ENCODE data around the gene TOP3B.

DNA sequence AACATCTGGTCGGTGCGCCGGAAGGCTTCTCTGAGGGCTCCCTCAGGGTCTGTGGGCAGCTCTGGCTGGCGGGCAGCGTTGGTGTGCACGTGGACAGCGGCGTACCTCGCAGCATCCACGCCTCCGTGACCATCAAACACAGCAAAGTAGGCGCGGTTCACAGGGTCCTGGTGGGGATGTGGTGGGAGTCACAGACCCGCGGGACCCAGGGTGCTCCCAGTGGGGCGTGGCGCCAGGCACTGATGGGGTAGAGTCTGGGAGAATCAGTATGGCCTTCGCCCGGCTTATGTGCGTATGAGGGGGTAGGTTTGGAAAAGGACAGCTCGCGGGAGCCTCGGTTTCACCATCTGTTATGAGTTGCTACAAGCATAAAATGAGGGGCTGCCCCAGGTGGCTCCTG, 49.2 kb downstream of the TOP3B start:
- TF ChIP-seq, protein P1, sequence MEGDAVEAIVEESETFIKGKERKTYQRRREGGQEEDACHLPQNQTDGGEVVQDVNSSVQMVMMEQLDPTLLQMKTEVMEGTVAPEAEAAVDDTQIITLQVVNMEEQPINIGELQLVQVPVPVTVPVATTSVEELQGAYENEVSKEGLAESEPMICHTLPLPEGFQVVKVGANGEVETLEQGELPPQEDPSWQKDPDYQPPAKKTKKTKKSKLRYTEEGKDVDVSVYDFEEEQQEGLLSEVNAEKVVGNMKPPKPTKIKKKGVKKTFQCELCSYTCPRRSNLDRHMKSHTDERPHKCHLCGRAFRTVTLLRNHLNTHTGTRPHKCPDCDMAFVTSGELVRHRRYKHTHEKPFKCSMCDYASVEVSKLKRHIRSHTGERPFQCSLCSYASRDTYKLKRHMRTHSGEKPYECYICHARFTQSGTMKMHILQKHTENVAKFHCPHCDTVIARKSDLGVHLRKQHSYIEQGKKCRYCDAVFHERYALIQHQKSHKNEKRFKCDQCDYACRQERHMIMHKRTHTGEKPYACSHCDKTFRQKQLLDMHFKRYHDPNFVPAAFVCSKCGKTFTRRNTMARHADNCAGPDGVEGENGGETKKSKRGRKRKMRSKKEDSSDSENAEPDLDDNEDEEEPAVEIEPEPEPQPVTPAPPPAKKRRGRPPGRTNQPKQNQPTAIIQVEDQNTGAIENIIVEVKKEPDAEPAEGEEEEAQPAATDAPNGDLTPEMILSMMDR (IDR thresholded peaks at IDR 0.05): no peak
- TF ChIP-seq POLR2A (IDR thresholded peaks at IDR 0.05) (no peak), POLR2AphosphoS5 (IDR thresholded peaks at IDR 0.05) (no peak), EP300 (IDR thresholded peaks at IDR 0.05) (no peak)
